ENCODE data around the gene ZNF554. TPM values are rescaled to one million over a fixed set of nuclear protein-coding genes. Genes with fewer than 3 reads are reported as not detected.
A peak's percentile ranks its signal among the peaks of the same experiment; 100 is the strongest.
"Not testable (repeated sequence)": the region's sequence is repeated elsewhere in the genome, so short reads cannot be mapped to it uniquely, and the experiment has no call there.

Gene ZNF554
- total RNA-seq, 1 experiment from 2014 or later = 5.9 TPM

- Mint-ChIP-seq H3K4me1 (peaks cover 4 to 11% of the 10 kb centered on the region in 2 experiments; a peak in 3 of 4 replicates), H3K27me3 (ENCODE audit: low read depth) (no peaks in the 10 kb centered on the region), H3K4me3 (no peak overlapping the region), H3K9me3 (no peaks in the 10 kb centered on the region), H3K36me3 (ENCODE audit: insufficient read depth in 1 of 3, low read depth in 3 of 3) (peaks cover 44 to 84% (median 82%) of the 10 kb centered on the region in 3 experiments), H3K27ac (peak overlapping the region in 1 of 3 experiments; percentile 62; a peak in 2 of 7 replicates)
- Histone ChIP-seq H3K23ac (ENCODE audit: insufficient read length, low read depth, low read length) (no peak overlapping the region), H2AFZ (ENCODE audit: low read length) (no peak overlapping the region), H3K9me3 (ENCODE audit: control insufficient read depth, low read depth, low read length) (no peaks in the 10 kb centered on the region), H2BK5ac (ENCODE audit: insufficient read length, low read length) (no peak overlapping the region), H4K20me1 (ENCODE audit: control insufficient read depth, insufficient read depth, insufficient read length) (no peaks in the 10 kb centered on the region), H3K79me1 (ENCODE audit: insufficient read depth, low read depth, low read length, poor library complexity, severe bottlenecking) (peaks cover 9% of the 10 kb centered on the region), H3K56ac (ENCODE audit: insufficient read length, low read depth, low read length) (no peak overlapping the region), H3K27me3 (ENCODE audit: insufficient read depth, low read length) (no peaks in the 10 kb centered on the region), H4K8ac (replicated peaks; ENCODE audit: insufficient read length, low read depth, low read length) (no peak overlapping the region), H3K79me2 (ENCODE audit: insufficient read depth, low read length) (peaks cover 6% of the 10 kb centered on the region; the same call in 1 of the 2 replicates), H3K9ac (ENCODE audit: extremely low read depth, insufficient read length, low read length) (no peak overlapping the region), H3K4me2 (ENCODE audit: insufficient read depth, insufficient read length, low read length) (no peak overlapping the region), H3K27ac (ENCODE audit: insufficient read length, low read depth, low read length) (no peak overlapping the region), H3K23me2 (ENCODE audit: insufficient read length, low read depth, low read length, poor library complexity, severe bottlenecking) (no peaks in the 10 kb centered on the region), H4K91ac (ENCODE audit: insufficient read length, low read depth, low read length) (no peak overlapping the region), H3K14ac (ENCODE audit: insufficient read depth, low read length) (no peak overlapping the region), H4K5ac (ENCODE audit: insufficient read length, low read depth, low read length) (no peak overlapping the region), H2BK15ac (ENCODE audit: low read depth, low read length) (no peak overlapping the region), H3K4me1 (ENCODE audit: insufficient read depth, low read length) (no peaks in the 10 kb centered on the region), H2BK12ac (ENCODE audit: insufficient read length, low read depth, low read length) (no peak overlapping the region), H2BK120ac (ENCODE audit: low read depth, low read length, poor library complexity, severe bottlenecking) (no peak overlapping the region), H2AK5ac (ENCODE audit: insufficient read length, low read length) (no peak overlapping the region), H3T11ph (ENCODE audit: low read length) (no peak overlapping the region), H2BK20ac (ENCODE audit: low read depth, low read length, poor library complexity, severe bottlenecking) (no peak overlapping the region), H3K18ac (ENCODE audit: insufficient read length, low read depth, low read length) (no peak overlapping the region), H3K4ac (ENCODE audit: low read depth, low read length) (no peak overlapping the region)
- no peak for TF ChIP-seq CTCF (conservative IDR thresholded peaks at IDR 0.05)
- WGBS (ENCODE audit: extremely low coverage, insufficient read length, low lambda C conversion rate) = no CpG with 5 or more reads among the region's 16 CpGs
- no peak for DNase-seq
Observed at GRCh38 chr19:2791876-2792275, 27.8 kb upstream of the ZNF554 start.

GRCh38 chr19:2792666-2793065 is 27.0 kb upstream of the ZNF554 start:
- H3K23me2 ChIP-seq (ENCODE audit: insufficient read length, low read depth, low read length, poor library complexity, severe bottlenecking); H4K8ac ChIP-seq (replicated peaks; ENCODE audit: insufficient read length, low read depth, low read length); H2BK20ac ChIP-seq (ENCODE audit: low read depth, low read length, poor library complexity, severe bottlenecking); H3K9me3 Mint-ChIP-seq; H2BK15ac ChIP-seq (ENCODE audit: low read depth, low read length); H3K14ac ChIP-seq (ENCODE audit: insufficient read depth, low read length); H3K4ac ChIP-seq (ENCODE audit: low read depth, low read length); H3K27ac ChIP-seq (ENCODE audit: insufficient read length, low read depth, low read length); H3K9me3 ChIP-seq (ENCODE audit: control insufficient read depth, low read depth, low read length); H4K5ac ChIP-seq (ENCODE audit: insufficient read length, low read depth, low read length); H3K9ac ChIP-seq (ENCODE audit: extremely low read depth, insufficient read length, low read length); H3K4me1 Mint-ChIP-seq; H3K27me3 Mint-ChIP-seq (ENCODE audit: low read depth); DNase-seq; H3K4me3 Mint-ChIP-seq; H2BK5ac ChIP-seq (ENCODE audit: insufficient read length, low read length); H3K27me3 ChIP-seq (ENCODE audit: insufficient read depth, low read length); H3K56ac ChIP-seq (ENCODE audit: insufficient read length, low read depth, low read length); H2BK12ac ChIP-seq (ENCODE audit: insufficient read length, low read depth, low read length); H2BK120ac ChIP-seq (ENCODE audit: low read depth, low read length, poor library complexity, severe bottlenecking); H3K23ac ChIP-seq (ENCODE audit: insufficient read length, low read depth, low read length); H4K91ac ChIP-seq (ENCODE audit: insufficient read length, low read depth, low read length); H2AK5ac ChIP-seq (ENCODE audit: insufficient read length, low read length); H3K18ac ChIP-seq (ENCODE audit: insufficient read length, low read depth, low read length); H4K20me1 ChIP-seq (ENCODE audit: control insufficient read depth, insufficient read depth, insufficient read length); H3K4me2 ChIP-seq (ENCODE audit: insufficient read depth, insufficient read length, low read length); H3K27ac Mint-ChIP-seq; H3K79me2 ChIP-seq (ENCODE audit: insufficient read depth, low read length); H3K79me1 ChIP-seq (ENCODE audit: insufficient read depth, low read depth, low read length, poor library complexity, severe bottlenecking); H2AFZ ChIP-seq (ENCODE audit: low read length); H3T11ph ChIP-seq (ENCODE audit: low read length); H3K4me1 ChIP-seq (ENCODE audit: insufficient read depth, low read length): not testable (repeated sequence)
- no CpG with 5 or more reads among the region's 10 CpGs for WGBS (ENCODE audit: extremely low coverage, insufficient read length, low lambda C conversion rate)
- peaks cover 52 to 85% (median 83%) of the 10 kb centered on the region in 3 experiments for H3K36me3 Mint-ChIP-seq (ENCODE audit: insufficient read depth in 1 of 3, low read depth in 3 of 3)
